DMS153 (cell line): ENCODE measurements around the gene HSP90AB1.
A peak's percentile ranks its signal among the peaks of the same experiment; 100 is the strongest.

Experiments
- DNase-seq: peaks from one replicate; lab custom pipeline; 2025; lab: John Stamatoyannopoulos, UW

Gene HSP90AB1

DNA sequence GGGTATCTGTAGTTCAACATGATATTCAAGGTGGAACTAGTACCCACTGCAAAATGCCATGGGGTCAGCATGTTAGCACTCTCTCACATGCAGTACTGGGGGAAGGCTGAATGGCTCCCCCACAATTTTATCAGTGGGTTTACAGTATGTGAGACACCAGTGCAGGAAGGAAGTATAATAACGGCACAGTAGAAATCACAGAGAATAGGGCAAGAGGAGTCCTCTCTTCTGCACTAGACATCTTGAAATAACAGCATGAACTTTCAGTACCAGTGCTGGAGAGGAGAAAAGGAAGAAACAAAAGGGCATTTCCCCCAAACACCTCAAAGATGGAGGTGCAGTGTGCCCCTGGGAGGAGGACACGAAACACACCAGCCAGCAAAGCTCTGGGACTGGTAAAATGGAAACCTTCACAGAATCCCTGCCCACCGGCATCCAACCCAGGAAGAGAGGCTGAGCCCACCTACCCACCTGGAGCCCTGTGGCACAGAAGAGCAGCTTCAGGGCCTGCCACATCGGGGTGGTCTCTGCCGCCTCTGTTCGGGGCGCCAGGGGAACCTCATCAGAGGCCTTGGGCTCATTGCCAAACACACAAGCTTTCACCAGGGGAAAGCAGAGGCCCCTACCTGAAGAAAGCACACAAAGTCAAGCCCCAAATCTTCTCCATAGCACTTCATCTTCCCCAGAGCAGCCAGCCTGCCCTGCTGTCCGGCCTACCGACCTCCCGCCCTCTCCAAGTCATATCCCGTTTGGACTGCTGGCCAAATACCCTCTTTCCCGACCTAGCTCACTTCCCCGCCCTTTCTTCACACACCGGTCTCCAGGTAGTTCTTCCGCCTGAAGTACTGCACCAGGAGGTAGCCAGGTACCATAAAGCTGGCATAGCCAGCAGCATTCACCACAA lies 9.2 kb downstream of the HSP90AB1 start:
- no peak for DNase-seq

GRCh38 chr6:44256775-44257024 lies 9.8 kb downstream of the HSP90AB1 start:
- no peak for DNase-seq

DNA sequence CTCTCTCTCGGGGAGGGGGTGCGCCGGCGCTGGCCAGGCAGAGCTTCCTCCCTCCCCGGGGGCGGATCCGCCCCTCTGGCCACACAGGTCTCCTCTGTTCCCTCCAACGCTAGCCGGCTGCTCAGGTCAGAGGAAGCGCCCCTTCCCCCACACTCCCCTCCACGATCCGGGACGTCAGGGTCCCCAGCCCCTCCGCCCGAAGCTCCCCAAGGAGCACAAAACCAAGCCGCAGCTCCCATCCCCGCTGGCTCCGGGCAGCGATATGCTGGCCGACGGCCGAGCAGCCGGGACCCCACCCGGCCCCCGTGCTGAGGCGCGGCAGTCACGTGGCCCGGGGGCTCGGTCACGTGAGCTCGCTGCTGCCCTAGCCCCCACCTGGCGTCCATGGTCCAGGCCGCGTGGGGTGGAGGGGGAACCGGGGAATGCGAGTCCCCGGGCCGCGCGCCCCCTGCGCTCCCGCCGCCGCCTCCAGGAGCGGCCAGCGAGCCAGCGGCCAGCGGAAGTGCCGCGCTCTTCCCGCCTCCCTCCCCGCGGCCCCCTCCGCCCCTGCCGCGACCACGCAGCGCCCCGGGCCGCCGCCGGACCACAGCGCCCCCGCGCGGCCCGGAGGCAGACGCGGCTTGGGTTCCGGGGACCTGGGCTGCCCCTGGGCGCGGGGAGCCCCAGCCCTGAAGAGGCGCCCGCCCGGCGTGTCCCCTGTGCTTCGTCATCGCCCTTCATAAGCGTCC lies 10.3 kb downstream of the HSP90AB1 start, which contains the start of gene SLC35B2:
Gene SLC35B2, minus strand, starts transcription at position 504 of the 728 bp plus-strand sequence. Its CDS starts 118 bp downstream, at position 386.
- no peak for DNase-seq

DNA sequence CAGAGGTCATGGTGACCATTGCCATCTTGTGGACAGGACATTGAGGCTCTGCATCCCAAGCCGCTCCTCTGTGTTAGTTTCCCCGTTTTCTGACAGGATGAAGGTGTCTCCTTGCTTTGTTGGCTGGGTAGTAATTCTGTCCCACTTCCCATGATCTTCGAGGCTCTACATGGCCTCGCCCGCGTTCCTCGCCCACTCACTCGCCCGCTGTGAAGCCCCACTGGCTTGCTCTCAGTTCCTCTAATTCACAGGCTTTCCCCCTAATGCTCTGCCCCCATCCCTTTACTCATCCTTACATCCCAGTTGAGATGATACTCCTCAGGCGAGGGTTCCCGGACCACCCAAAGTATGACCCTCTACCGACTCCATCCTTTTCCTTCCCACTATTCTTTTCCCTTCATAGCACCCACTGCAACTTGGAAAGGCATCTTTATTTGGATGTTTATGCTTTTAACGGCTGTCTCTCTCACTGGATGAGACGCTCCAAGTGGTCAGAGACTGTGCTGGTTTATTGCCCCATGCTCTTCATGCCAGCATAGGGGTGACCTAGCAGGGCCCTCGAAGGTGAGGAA lies 10.9 kb downstream of the HSP90AB1 start:
- DNase-seq = no peak

DNA sequence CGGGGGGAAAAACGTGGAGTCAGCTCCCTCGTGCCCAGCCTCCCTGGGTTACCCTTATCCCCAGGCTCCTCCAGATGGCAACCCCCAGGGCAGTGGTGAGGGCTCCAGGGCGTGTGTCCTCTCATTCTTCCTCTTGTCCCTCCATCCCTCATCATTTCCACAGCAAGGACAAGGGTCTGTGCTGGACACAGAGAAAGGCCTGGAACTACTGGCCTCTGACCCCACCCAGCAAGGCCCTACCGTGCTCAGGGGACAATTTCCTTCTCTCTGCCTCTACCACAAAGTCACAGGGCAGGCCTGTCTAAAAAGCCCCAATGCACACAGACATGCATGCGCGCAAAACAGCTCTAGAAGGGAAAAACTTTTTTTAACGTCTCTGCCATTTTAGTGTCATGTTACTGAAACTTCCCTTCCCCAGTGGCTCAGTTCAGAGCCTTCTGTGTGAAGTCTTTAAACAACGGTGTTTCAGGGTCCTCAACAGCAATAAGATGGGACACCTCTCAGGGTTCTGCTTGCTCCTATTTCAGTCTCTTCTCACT lies 11.5 kb downstream of the HSP90AB1 start:
- no peak for DNase-seq

- DNase-seq = no peak
Measured at GRCh38 chr6:44258921-44259320, 12.0 kb downstream of the HSP90AB1 start.

DNA sequence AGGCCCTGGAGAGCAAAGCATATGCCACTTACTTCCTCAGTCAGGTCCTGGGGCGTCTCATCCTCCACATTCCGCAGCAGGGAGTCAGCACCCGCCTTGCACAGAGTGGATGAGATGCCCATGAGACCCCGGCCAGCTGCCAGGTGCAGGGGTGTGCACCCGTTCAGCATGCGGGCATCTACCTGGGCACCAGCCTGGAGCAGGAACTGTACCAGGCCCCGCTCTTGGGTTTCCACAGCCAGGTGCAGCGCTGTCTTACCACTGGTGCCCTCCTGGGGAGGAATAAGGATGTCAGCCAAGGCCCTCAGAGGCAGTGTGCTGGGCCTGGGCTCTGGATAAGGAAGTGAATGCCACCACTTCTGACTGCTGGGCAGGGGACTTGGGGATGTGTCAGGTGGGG lies 13.1 kb downstream of the HSP90AB1 start:
- DNase-seq = no peak

DNA sequence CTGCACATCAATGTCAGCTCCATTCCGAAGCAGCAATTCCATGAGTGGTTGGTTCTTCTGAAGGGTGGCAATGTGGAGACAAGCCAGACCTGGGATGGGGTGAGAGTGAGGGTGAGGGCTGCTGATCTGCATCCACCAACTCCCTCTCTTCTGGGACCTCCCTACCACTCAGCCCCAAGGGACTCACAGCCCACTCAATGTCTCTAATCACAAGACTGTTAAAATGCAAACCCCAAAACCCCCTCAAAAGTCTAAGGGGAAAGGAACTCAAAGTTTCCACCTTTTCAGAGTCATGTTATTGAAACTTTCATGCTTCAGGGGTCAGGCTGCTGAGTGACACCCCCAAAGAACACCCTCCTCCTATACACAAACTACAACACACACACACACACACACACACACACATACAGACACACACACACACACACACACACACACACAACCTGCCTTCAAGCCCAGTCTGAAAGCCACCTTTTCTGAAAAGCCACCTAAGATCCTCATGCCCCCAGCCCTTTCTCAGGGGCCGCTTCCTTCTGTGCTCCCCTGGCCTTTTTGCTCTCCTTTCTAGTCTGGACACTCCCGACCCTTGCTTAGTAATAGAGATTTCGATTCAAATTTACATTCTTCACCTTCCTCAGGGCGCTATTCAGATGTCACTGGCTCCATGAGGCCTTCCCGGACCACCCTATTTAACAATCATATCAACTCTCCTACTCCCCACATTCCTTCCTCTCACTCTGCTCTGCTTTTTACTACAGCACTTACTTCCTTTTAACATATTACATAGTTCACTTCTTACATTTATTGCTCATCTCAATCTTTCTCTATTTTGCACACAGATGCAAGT lies 13.8 kb downstream of the HSP90AB1 start:
- DNase-seq = no peak

- no peak for DNase-seq
Measured at GRCh38 chr6:44261581-44261980, 14.7 kb downstream of the HSP90AB1 start.

DNA sequence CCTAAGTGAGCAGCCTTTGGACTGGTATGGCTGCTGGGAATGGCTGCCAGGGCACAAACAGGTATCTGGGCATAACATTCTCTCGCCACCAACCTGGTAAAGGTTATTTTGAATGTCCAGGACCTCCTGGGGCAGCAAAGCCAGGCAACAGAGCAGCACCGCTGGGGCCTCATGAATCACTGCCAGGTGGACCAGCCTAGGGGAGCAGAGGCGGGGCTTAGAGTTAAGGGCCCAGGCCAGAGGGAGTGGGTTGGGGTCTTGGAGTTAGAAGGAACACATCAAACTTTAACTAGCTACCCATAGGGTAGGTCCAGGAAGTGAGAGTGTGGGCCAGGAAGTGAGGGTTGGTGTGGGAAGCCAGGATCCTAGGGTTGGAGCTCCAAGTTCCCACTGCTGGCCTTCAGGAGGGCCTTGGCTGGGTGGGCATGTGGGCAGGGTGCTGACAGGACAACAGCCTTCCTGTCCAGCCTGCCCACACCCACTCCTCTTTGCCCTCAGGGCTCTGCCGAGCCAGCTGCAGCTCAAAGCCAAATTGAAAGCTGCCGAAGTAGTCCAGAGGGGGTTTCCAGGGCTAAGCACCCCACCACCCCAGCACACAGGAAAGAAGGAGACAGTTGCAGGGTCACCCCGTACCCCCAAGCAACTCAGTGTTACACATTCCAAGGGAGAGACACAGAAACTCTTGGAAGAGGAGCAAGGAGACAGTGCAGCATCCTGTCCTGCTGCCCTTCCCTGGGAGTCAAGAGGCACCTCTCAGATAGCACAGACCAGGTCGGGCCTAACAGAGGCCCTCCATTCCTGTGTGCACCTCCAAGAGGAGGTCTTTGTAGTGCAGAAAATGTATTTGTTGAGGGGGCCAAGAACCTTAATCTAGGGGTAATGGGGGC lies 15.8 kb downstream of the HSP90AB1 start:
- DNase-seq = no peak

GRCh38 chr6:44263354-44264100 lies 16.6 kb downstream of the HSP90AB1 start:
- no peak for DNase-seq

GRCh38 chr6:44264154-44265006 lies 17.5 kb downstream of the HSP90AB1 start:
- no peak for DNase-seq

DNA sequence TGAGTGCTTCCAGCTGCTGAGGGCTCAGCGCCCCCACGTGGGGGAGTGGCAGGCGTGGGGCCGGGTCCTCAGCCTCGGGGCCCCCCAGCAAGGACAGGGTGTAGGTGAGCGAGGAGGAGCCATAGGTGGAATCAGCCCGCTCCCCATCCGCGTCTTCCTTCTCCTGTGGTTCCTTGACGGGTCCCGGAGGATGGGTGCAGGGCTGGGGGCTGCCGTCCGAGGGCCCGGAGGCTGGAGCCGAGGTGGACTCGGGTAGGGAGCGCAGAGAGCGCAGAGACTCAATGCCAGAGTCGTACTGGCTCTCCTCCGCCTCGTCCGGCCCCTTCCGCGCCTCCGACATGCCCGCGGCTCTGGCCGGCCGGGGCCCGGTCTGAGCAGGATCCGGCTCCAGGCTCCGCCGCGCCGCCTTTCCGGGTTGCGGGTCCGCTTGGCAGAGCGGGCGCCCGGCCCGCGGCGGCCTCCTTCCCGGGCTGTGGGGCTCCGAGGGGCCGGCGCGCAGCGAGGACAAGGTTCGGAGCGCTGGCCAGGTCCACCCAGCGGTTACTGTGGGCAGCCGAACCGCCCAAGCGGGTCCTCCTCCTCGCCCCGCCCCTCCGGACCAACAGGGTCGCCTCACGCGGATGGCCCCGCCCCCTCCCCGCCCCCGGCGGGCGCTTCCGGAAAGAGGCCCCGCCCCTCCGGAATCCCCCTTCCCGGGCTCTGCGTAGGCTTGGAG lies 18.3 kb downstream of the HSP90AB1 start, which contains the start of gene NFKBIE:
Gene NFKBIE, minus strand, starts transcription at position 545 of the 715 bp plus-strand sequence. Its CDS starts 205 bp downstream, at position 340.
- peak; percentile 60 for DNase-seq

- DNase-seq = no peak
Measured at GRCh38 chr6:44265722-44266233, 18.9 kb downstream of the HSP90AB1 start.

- DNase-seq = no peak
Measured at GRCh38 chr6:44266347-44266746, 19.4 kb downstream of the HSP90AB1 start.

GRCh38 chr6:44267252-44267651 lies 20.4 kb downstream of the HSP90AB1 start:
- no peak for DNase-seq

GRCh38 chr6:44268095-44268628 lies 21.3 kb downstream of the HSP90AB1 start:
- DNase-seq = peak; percentile 34
